GM15510 (cell line): ENCODE results near the gene AKAP17A.

ENCODE experiments used
- POLR2A ChIP-seq: IDR thresholded peaks from 3 replicates; pipeline ENCODE4 v1.6.1; 2011; ENCODE audit warnings: borderline replicate concordance; ENCODE audit not compliant: insufficient read length; ENCODE audit errors: extremely low read depth

The AKAP17A gene

DNA sequence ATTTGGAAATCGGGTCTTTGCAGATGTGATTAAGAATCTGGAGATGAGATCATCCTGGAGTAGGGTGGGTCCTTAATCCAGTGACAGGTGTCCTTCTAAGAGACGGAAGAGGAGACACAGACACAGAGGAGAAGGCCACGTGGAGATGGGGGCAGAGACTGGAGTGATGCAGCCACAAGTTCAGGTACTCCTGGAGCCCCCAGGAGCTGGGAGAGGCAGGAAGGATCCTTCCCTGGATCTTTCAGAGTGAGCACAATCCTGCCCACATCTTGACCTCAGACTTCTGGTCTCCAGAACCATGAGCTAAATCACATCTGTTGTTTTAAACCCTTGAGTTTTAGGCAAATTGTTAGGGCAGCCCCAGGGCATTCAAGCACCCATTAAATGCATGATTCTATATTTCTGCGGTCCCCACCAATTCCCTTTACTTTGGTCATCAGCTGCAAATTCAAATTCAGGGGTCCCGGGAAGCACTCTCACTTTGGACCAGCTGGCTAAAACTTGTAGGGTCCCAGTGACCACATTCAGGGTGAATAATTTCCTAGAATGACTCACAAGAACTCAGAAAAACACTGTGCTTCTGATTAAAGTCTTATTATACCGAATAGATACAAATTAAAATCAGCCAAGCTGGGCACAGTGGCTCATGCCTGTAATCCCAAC, 12.8 kb upstream of the AKAP17A start:
- no peak for TF ChIP-seq POLR2A

DNA sequence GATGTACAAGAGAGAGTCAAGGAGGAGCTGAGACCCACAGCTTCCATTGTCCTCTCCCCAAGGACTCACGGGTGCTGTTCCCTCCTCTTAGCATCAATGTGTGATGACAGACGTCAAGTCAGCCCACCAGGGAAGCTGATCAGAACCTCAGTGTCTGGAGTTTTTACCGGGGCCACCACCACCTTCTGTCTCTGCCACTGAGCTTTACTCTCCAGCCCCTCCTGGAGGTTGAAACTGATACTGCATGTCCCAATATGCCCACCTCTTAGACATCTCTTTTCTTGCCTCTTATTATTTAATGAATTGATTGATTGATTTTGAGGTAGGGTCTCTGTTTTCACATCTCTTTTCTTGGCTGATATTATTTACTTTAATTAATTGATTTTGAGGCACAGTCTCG, 10.3 kb upstream of the AKAP17A start:
- TF ChIP-seq POLR2A, result no peak

DNA sequence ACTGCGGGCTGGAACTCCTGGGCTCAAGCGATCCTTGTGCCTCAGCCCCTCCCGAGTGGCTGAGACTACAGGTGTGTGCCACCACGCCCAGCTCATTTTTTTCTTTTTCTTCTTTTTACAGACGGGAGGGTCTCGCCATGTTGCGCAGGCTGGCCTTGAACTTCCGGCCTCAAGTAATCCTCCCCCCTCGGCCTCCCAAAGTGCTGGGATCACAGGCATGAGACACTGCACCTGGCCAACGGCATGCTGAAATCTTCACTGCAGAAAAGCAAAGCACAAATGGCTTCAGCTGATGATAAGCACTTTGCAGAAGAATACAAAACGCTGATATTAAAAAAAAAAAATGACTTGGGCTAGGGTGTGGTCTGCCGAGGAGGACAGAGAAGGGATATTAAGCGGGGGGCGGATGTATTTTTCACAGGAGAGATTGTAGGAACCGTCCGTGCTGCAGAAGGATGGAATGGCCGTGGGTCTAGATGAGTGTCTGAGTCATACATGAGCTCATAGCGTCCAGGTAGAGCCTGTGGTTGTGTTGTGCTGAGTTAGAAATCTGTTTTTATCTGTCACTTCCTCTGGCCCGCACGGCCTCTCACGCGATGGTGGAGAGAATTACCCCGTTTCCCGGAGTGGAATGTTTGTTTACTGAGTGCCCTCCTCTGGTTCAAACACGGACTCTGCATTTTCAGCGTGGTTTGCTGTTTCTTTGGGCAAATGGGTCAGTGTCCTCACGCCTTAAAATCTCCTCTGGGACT, 8.5 kb upstream of the AKAP17A start:
- TF ChIP-seq POLR2A, result no peak

DNA sequence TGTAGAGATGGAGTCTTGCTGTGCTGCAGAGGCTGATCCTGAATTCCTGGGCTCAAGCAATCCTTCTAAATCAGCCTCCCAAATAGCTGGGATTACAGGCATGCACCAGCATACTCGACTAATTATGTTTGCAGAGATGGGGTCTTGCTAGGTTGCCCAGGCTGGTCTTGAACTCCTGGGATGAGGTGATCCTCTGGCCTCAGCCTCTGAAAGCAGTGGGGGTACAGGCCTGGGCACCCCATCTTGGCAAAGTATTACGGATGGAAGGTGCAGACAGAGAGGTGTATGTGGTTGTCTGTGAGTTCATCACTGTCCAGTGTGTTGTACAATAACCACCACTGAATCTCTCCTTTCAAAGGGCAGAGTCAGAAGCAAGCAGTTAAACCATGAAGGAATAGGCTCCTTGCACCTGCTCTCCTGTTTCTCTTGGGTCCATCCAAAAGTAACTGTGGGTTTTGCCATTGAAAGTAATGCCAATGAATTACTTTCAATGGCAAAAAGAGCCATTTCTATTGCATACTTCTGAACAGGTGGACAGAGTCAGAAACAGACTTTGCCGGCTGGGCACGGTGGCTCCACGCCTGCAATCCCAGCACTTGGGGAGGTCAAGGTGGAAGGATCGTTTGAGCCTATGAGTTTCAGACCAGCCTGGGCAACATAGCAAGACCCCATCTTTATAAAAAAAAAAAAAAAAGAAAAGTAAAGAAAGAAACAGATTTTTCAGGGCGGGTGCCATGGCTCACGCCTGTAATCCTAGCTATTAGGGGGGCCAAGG, 7.0 kb upstream of the AKAP17A start:
- no peak for TF ChIP-seq POLR2A

DNA sequence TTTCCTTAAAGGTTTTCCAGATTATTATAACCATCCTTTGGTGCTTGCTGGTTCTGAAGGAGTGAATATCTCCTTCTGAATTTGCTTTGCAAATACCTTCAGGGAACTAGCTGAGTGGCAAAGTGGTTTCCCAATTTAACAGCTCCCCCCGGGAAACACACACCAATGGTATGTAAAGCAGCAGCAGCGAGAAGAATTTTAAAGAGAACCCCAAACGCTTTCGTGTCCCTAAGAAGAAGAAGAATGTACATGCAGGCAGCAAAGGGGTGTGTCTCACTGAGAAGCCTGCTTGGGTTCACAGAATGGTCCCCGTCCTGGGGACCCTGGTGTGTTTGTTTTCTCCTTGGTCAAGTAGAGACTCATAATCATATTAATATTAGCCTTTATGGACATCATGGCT, 4.2 kb upstream of the AKAP17A start:
- no peak for TF ChIP-seq POLR2A

DNA sequence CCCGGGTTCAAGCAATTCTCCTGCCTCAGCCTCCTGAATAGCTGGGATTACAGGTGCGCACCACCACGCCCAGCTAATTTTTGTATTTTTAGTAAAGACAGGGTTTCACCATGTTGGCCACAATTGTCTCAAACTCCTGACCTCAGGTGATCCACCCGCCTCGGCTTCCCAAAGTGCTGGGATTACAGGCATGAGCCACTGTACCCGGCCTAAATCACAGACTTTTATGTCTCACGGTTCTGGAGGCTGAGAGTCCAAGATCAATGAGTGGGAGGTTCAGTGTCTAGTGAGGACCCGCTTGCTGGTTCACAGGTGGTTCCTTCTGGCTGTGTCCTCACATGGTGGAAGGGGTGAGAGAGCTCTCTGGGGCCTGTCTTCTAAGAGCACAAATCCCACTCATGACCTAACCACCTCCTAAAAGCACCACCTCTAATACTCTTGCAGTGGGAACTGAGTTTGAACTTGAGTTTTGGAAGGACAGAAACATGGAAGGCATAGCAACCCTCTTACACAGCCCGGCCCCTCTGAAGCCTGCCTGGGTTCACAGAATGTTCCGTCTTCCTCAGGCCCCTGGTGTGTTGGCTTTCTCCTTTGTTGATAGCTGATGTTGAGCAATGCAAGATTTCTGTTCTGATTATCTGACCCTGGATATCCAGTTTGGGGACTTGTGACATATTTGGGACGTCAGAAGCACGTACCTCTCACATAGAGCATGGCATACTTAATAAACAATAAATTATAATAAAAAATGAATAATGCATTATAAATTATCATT, 1.9 kb upstream of the AKAP17A start:
- TF ChIP-seq POLR2A, result no peak

DNA sequence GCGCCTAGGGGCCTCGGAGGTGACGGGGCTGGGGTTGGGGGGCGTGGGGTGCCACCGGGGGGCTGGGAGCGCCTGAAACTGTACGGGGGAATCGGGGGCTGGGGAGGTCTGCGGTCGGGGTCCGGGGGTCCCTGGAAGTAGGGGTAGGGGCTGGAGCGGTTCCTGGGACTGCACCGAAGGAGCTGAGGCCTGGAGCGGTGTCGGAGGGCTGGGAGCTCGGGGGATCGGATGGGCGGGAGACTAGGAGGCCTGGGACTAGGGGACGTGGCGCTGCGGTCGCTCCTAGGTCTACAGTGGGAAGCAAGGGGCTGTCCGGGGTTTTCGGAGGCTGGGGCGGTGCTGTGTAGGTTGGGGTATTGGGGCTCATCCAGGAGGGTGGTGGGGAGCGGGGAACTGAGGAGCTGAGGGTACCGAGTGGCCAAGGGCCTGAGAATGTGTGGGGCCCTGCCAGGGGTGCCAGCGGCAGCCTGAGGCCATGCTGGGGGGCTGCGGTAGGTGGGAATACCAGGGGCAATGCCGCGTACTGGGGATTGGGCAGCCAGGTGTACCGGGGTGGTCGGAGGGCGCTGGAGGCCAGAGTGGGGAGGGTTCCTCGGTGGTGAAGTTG, 562 bp downstream of the AKAP17A start:
- TF ChIP-seq POLR2A, result no peak

DNA sequence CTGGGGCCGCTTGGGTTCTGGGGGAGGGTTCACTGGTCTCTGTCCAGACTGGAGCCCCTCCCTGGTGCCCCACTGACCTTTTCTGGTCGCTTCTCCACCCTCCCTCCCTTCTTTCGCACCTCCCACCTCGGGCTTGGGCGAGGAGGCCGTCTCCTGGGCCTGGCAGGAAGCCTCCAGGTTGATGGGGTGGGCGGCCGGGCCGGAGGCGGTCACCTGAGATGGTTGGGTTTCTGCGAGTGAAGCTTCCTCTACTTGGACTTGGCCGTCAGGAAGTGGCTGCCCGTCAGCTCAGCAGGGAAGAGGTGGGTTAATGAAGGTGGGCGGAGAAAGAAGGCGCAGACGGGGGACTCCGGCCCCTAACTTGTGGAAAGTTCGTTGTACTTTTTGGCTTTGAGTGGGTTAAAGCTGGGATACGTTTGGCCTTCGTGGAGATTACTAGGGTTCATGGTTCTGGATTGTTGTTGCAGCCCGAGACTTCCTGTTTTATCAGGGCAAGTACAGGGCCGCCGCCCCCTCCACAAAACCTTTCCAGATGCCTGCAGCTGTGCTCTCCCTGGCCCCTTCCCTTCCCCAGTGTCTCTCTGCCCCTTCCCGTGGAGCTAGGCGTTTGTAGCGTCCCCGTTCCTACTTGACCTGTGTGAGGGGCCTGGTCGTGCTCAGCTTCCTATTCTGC, 1.2 kb downstream of the AKAP17A start:
- TF ChIP-seq POLR2A, result peak; percentile 12

DNA sequence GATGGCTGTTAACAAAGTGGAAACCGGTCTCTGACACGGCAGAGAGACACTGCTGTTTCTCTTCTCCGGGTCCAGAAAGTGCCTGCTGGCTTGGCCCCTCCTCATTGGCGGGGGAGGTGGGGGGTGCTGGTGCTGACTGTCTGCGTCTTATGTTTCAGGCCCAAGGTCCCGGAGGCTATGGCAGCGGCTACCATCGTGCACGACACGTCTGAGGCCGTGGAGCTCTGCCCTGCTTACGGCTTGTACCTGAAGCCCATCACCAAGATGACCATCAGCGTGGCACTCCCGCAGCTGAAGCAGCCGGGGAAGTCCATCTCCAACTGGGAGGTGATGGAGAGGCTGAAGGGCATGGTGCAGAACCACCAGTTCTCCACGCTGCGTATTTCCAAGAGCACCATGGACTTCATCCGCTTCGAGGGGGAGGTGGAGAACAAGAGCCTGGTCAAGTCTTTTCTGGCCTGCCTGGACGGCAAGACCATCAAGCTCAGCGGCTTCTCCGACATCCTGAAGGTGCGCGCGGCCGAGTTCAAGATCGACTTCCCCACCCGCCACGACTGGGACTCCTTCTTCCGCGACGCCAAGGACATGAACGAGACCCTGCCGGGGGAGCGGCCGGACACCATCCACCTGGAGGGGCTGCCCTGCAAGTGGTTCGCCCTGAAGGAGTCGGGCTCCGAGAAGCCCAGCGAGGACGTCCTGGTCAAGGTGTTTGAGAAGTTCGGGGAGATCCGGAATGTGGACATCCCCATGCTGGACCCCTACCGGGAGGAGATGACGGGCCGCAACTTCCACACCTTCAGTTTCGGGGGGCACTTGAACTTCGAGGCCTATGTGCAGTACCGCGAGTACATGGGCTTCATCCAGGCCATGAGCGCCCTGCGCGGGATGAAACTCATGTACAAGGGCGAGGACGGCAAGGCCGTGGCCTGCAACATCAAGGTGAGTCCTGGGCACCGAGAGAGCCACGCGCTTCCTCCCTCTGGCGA, 2.2 kb downstream of the AKAP17A start:
- no peak for TF ChIP-seq POLR2A

DNA sequence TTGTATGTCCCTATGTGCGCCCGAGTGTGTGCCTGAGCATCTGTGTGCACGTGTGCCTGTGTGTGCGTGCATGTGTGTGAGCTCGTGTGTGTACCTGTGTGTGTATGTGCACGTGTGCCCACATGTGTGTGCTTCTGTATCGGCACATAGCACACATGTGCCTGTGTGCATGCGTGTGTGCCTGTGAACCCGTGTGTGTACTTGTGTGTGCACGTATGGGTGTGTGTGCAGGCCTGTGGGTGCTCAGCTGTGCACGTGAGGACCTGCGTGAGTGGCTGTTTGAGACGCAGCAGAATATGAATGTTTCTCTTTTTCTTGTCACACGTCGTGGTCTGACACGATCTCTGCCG, 4.3 kb downstream of the AKAP17A start:
- no peak for TF ChIP-seq POLR2A

DNA sequence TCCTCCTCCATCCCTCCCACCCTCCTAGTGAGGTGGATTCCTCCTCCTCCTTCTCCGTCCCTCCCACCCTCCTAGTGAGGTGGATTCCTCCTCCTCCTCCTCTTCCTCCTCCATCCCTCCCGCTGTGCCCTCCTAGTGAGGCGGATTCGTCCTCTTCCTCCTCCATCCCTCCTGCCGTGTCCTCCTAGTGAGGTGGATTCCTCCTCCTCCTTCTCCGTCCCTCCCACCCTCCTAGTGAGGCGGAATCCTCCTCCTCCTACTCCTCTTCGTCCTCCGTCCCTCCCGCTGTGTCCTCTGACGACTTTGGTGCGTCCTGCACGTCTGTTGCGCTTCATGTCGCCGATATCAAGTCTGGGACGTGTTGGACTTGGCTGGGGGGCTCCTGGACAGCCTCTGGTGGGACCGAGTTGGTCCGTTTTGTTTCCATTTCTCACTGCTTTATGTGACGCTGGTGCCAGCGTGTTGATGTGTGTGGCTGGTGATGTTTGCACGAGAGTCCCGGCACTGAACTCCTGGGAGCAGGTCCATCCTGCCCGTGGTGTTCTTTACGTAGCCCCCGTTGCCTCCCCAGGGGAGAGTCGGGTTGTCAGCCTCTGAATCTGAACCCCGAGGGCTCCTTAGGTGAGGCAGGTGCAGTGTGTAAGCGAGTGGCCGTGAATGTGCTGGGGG, 5.4 kb downstream of the AKAP17A start:
- TF ChIP-seq POLR2A, result no peak

DNA sequence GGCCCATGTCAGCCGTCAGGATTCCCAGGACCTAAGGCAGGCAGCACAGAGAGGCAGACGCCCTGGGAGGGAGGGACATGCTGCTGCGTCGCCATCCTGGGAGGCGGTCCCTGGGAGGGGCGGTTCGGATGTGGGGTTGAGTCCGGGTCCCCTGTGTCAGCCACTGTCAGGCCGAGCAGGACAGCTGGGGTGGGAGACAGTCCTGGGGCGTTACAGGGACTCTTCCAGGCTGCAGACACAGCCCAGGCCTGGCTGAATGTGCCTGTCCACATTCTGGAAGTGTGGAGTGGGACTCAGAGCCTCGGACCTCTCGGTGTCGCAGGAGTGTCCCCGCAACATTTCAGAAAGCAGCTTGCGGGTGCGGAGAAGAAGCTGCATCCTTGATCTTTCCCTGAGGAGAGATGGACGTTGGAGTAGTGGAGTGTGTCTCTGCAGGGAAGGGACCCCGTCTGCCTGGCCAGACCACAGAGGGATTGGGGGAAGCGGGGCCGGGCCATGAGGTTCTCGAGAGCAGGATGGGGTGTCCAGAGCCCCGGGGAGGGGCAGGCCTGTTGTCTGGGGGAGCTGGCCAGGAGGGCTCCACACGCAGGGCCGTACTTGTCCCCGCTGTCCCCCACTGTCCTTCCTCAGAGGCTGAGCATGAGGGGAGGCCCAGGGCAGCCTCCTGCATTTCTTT, 6.1 kb downstream of the AKAP17A start:
- TF ChIP-seq POLR2A, result no peak
